OCI-LY1 (cell line): ENCODE results near the gene GALNT2.

Experiments used
- H2AFZ ChIP-seq: fragments of 200-600 bp; sonication (generic), shearing (Covaris generic); 2 replicates; pipeline ENCODE4 v1.6.0; 2014; ENCODE audit warnings: antibody characterized with exemption, mild to moderate bottlenecking, low read length
- H3F3A ChIP-seq: fragments of 200-600 bp; sonication (generic), shearing (Covaris generic); 2 replicates; pipeline ENCODE4 v1.6.0; 2014; ENCODE audit warnings: mild to moderate bottlenecking, antibody characterized with exemption, low read length, moderate library complexity; ENCODE audit not compliant: insufficient read depth
- H3K27ac ChIP-seq: fragments of 200-600 bp; sonication (generic); 2 replicates; pipeline ENCODE4 v1.5.1; 2014; ENCODE audit warnings: low read length, mixed run types, mild to moderate bottlenecking, low read depth; ENCODE audit not compliant: poor library complexity, severe bottlenecking
- H3K27me3 ChIP-seq: fragments of 200-600 bp; sonication (generic); 2 replicates; pipeline ENCODE4 v1.6.0; 2014; ENCODE audit warnings: antibody characterized with exemption, mild to moderate bottlenecking, low read length, moderate library complexity; ENCODE audit not compliant: insufficient read depth
- H3K36me3 ChIP-seq: fragments of 200-600 bp; sonication (generic); 2 replicates; pipeline ENCODE4 v1.6.1; 2014; ENCODE audit warnings: mild to moderate bottlenecking, antibody characterized with exemption, low read length, moderate library complexity, mixed read lengths; ENCODE audit not compliant: insufficient read depth
- H3K4me1 ChIP-seq: fragments of 200-600 bp; sonication (generic); 2 replicates; pipeline ENCODE4 v1.5.1; 2014; ENCODE audit warnings: mild to moderate bottlenecking, low read length, moderate library complexity; ENCODE audit not compliant: insufficient read depth, severe bottlenecking
- H3K4me2 ChIP-seq: fragments of 200-600 bp; sonication (generic), shearing (Covaris generic); 2 replicates; pipeline ENCODE4 v1.6.1; 2014; ENCODE audit warnings: low read length
- H3K4me3 ChIP-seq: fragments of 200-600 bp; sonication (generic); 2 replicates; pipeline ENCODE4 v1.5.1; 2014; ENCODE audit warnings: low read length, low read depth, mild to moderate bottlenecking, mixed read lengths; ENCODE audit not compliant: poor library complexity, severe bottlenecking
- H3K79me2 ChIP-seq: fragments of 200-600 bp; shearing (Covaris generic); 2 replicates; pipeline ENCODE4 v1.6.1; 2016; ENCODE audit warnings: mixed run types, low read length, mixed read lengths; ENCODE audit not compliant: insufficient read depth
- H3K9ac ChIP-seq: fragments of 200-600 bp; sonication (generic), shearing (Covaris generic); 2 replicates; pipeline ENCODE4 v1.6.1; 2014; ENCODE audit warnings: mild to moderate bottlenecking, low read length, mixed read lengths
- H3K9me2 ChIP-seq: fragments of 200-600 bp; sonication (generic), shearing (Covaris generic); 2 replicates; pipeline ENCODE4 v1.6.1; 2014; ENCODE audit warnings: low read depth, mild to moderate bottlenecking, low read length, mixed read lengths
- H3K9me3 ChIP-seq: fragments of 200-600 bp; shearing (Covaris generic); 2 replicates; pipeline ENCODE4 v1.6.1; 2014; ENCODE audit warnings: low read length, mixed read lengths
- H4K20me1 ChIP-seq: fragments of 200-600 bp; sonication (generic), shearing (Covaris generic); 2 replicates; pipeline ENCODE4 v1.6.0; 2016; ENCODE audit warnings: mild to moderate bottlenecking, low read length; ENCODE audit not compliant: insufficient read depth
- CTCF ChIP-seq: fragments of 200-600 bp; sonication (generic), shearing (Covaris generic); IDR thresholded peaks from 2 replicates; pipeline ENCODE4 v1.5.1; 2017; ENCODE audit warnings: mild to moderate bottlenecking, antibody characterized with exemption, low read length, moderate library complexity, mixed read lengths
- EZH2 ChIP-seq: fragments of 200-600 bp; sonication (generic), shearing (Covaris generic); IDR thresholded peaks from 2 replicates; pipeline ENCODE4 v1.8.0; 2017; ENCODE audit warnings: borderline replicate concordance, mixed run types, mild to moderate bottlenecking, antibody characterized with exemption, low read length, moderate library complexity, mixed read lengths

Gene GALNT2

GRCh38 chr1:230236301-230237008 is 169.4 kb downstream of the GALNT2 start:
- H2AFZ ChIP-seq = no peak overlapping the region
- H3K4me1 ChIP-seq = peaks cover 11% of the 10 kb centered on the region
- H3K4me2 ChIP-seq = no peak overlapping the region
- no peak overlapping the region for H3K27ac ChIP-seq
- H3K9ac ChIP-seq = no peak overlapping the region
- TF ChIP-seq EZH2 = no peak
- TF ChIP-seq CTCF = no peak
- no peaks in the 10 kb centered on the region for H3K9me2 ChIP-seq
- no peaks in the 10 kb centered on the region for H3F3A ChIP-seq
- no peaks in the 10 kb centered on the region for H3K27me3 ChIP-seq
- H3K4me3 ChIP-seq = no peak overlapping the region
- no peaks in the 10 kb centered on the region for H4K20me1 ChIP-seq
- H3K79me2 ChIP-seq = no peaks in the 10 kb centered on the region; the same call in 1 of the 2 replicates
- H3K36me3 ChIP-seq = peaks cover 58% of the 10 kb centered on the region
- H3K9me3 ChIP-seq = 0 out of 2 replicates have a peak, but pooled peaks cover 2% of the 10 kb centered on the region

- Histone ChIP-seq H3K36me3 (peaks cover 63% of the 10 kb centered on the region), H3K4me1 (peaks cover 6% of the 10 kb centered on the region), H2AFZ (no peak overlapping the region), H3K27me3 (no peaks in the 10 kb centered on the region), H3K9me2 (no peaks in the 10 kb centered on the region), H3K27ac (no peak overlapping the region), H3F3A (no peaks in the 10 kb centered on the region), H3K9me3 (0 out of 2 replicates have a peak, but pooled peaks cover 2% of the 10 kb centered on the region), H3K9ac (no peak overlapping the region), H4K20me1 (no peaks in the 10 kb centered on the region), H3K79me2 (no peaks in the 10 kb centered on the region; the same call in 1 of the 2 replicates), H3K4me3 (no peak overlapping the region), H3K4me2 (no peak overlapping the region)
- TF ChIP-seq EZH2 (no peak), CTCF (no peak)
Measured at GRCh38 chr1:230237009-230237370, 170.0 kb downstream of the GALNT2 start.

GRCh38 chr1:230237805-230238204 is 170.8 kb downstream of the GALNT2 start:
- Histone ChIP-seq H4K20me1 (no peaks in the 10 kb centered on the region), H3K9me3 (0 out of 2 replicates have a peak, but pooled peaks cover 2% of the 10 kb centered on the region), H3K9me2 (no peaks in the 10 kb centered on the region), H3K79me2 (no peaks in the 10 kb centered on the region; the same call in 1 of the 2 replicates), H3K4me1 (no peaks in the 10 kb centered on the region), H3K27ac (no peak overlapping the region), H3K36me3 (peaks cover 69% of the 10 kb centered on the region), H3K27me3 (no peaks in the 10 kb centered on the region), H2AFZ (no peak overlapping the region), H3K4me3 (no peak overlapping the region), H3K4me2 (no peak overlapping the region), H3K9ac (no peak overlapping the region), H3F3A (no peaks in the 10 kb centered on the region)
- no peak for TF ChIP-seq EZH2
- TF ChIP-seq CTCF = no peak
